Heart right ventricle (tissue), 16 donors: ENCODE results near the gene RASA1. TPM values are rescaled to one million over a fixed set of nuclear protein-coding genes. Genes with fewer than 3 reads are reported as not detected.
"Not testable (repeated sequence)": the region's sequence is repeated elsewhere in the genome, so short reads cannot be mapped to it uniquely, and the experiment has no call there.

ENCODE experiments used
- ATAC-seq, 8 donors: fragments of 200-7000 bp; cut with Tn5 transposase; one replicate each; pipeline ENCODE4 v1.9.1; 2020; ENCODE audit warnings: mild to moderate bottlenecking in 8 of 8, moderate library complexity in 8 of 8, moderate number of reproducible peaks in 1 of 8
- DNase-seq, 2 donors: peaks; one replicate each; pipeline ENCODE4 v3.0.0-alpha.2; 2020
- H3K27ac ChIP-seq, 10 donors: fragments of 200-600 bp; sonication (generic) in 2 of 10; one replicate each; pipeline versions ENCODE4 v1.5.0 to v1.8.0; 2020 to 2022; ENCODE audit warnings: mild to moderate bottlenecking in 3 of 10
- H3K27me3 ChIP-seq, 7 donors: fragments of 200-600 bp; one replicate each; pipeline ENCODE4 v1.8.0; 2021 to 2022; ENCODE audit warnings: mild to moderate bottlenecking in 2 of 7
- H3K36me3 ChIP-seq, 9 donors: fragments of 200-600 bp; sonication (generic) in 1 of 9; one replicate each; pipeline versions ENCODE4 v1.5.0 to v1.8.0; 2020 to 2022; ENCODE audit warnings: mild to moderate bottlenecking in 2 of 9
- H3K4me1 ChIP-seq, 9 donors: fragments of 200-600 bp; sonication (generic) in 1 of 9; one replicate each; pipeline versions ENCODE4 v1.5.0 to v1.8.0; 2020 to 2022; ENCODE audit warnings: mild to moderate bottlenecking in 4 of 9
- H3K4me3 ChIP-seq, 10 donors: fragments of 200-600 bp; sonication (generic) in 2 of 10; one replicate each; pipeline versions ENCODE4 v1.5.0 to v1.8.0; 2020 to 2022; ENCODE audit warnings: mild to moderate bottlenecking in 7 of 10, moderate library complexity in 2 of 10
- H3K9me3 ChIP-seq, 11 donors: fragments of 200-600 bp in 10 of 11; sonication (generic) in 2 of 11; one replicate each; pipeline versions ENCODE4 v1.5.0 to v1.8.0; 2013 to 2022; ENCODE audit warnings: mild to moderate bottlenecking in 2 of 11, control low read depth in 1 of 11, moderate library complexity in 1 of 11
- WGBS, 2 donors: extraction: QIAGEN DNeasy Blood & Tissue Kit; methylation state at CpG; one replicate each; pipeline ENCODE4 v1.1.7; 2013; ENCODE audit warnings: inconsistent platforms in 1 of 2; 5-methylcytosine and 5-hydroxymethylcytosine counted together
- intact Hi-C, 10 donors: fragments of 100-400 bp; cut with DNase I; formaldehyde crosslinking; loops; one replicate each; pipeline versions ENCODE4 v1.11.1 to v1.14.2; 2022
- polyA plus RNA-seq, 2 donors: library from polyadenylated mRNA; stranded (reverse); fragments of 200-250 nt; gene quantifications; one replicate each; pipeline ENCODE4 v1.2.3, GENCODE V29; 2013
- total RNA-seq, 10 donors: library from RNA; stranded (reverse); fragmentation: NEBNext Ultra II Directional in 3 of 10; extraction: Animal tissue kit (Norgen Biotek cat#: 25700) in 3 of 10; gene quantifications; one replicate each; pipeline versions ENCODE4 v1.2.1 to v1.2.4, GENCODE V29; 2021 to 2023
- TF ChIP-seq, protein P1 (sequence below), 9 donors: fragments of 200-600 bp; sonication (generic) in 2 of 9; IDR thresholded peaks; one replicate each; pipeline versions ENCODE4 v1.5.0 to v1.8.0; 2021 to 2022; ENCODE audit warnings: antibody characterized with exemption in 9 of 9, mild to moderate bottlenecking in 5 of 9, moderate library complexity in 1 of 9
- donor health status: Arrhythmogenic right ventricular cardiomyopathy.
- donor health status: ischemic (EF 13 %, LVEDD 7.1; RV severe dilation, severe dysfunction).
- donor health status: healthy with polysubstance abuse.
- donor health status: DM: no; HTN: yes; CAD: no.
- donor health status: DM: no; HTN: no; CAD: no.
- donor health status: ischemic (EF 25% LVEDD 6.9; RV normal size, moderate dysfunction).
- donor health status: ischemic (EF 25% LVEDD 5.7; RV mildly dilated, moderate dysfunction).
- donor health status: healthy.
- donor health status: DM: yes; HTN: yes; CAD: no.
- donor health status: Ischemic cardiomyopathy.
- donor health status: ischemic (EF 35%, LVEDD 5.7; RV mildly dilated, moderate dysfunction).
- donor health status: nonischemic (EF 11% LVEDD 7.7; RV severe dilation, severe dysfunction).
- donor health status: DM: yes; HTN: yes; CAD: no.
- donor health status: PGD.
- donor health status: ischemic (EF 29% LVEDD 5.4; RV normal size, mild dysfunction).
- donor health status: nonischemic (EF 23%, LVEDD 6.1; RV moderate dilation, normal function).

Gene RASA1
- total and polyA plus RNA-seq, 12 donors: 6.5 to 21.0 (median 17.7) TPM

DNA sequence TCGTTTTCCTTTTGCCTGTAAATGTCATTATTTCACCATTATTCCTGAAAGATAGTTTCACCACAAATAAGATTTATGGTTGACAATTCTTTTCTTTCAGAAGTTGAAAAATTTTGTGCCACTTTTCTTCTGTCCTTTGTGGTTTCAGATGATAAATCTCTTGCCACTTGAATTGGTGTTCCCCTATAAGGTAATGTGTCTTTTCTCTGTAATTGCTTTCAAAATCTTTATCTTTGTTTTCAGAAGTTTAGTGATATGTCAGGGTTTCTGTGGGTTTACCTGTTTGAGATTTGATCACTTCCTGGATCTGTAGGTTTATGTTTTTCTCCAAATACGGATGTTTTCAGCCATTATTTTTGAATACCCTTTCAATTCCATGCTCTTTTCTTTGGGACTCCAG lies 14.6 kb downstream of the RASA1 start:
- Histone ChIP-seq H3K4me1 (peaks cover 0 to 22% (median 6%) of the 10 kb centered on the region in 9 donors), H3K27ac (no peak overlapping the region), H3K4me3 (no peak overlapping the region), H3K27me3 (no peaks in the 10 kb centered on the region), H3K9me3 (peaks cover 0 to 4% (median 0%) of the 10 kb centered on the region in 11 donors), H3K36me3 (peaks cover 0 to 18% (median 0%) of the 10 kb centered on the region in 9 donors)
- ATAC-seq (no peak), DNase-seq (no peak)
- TF ChIP-seq, protein P1, sequence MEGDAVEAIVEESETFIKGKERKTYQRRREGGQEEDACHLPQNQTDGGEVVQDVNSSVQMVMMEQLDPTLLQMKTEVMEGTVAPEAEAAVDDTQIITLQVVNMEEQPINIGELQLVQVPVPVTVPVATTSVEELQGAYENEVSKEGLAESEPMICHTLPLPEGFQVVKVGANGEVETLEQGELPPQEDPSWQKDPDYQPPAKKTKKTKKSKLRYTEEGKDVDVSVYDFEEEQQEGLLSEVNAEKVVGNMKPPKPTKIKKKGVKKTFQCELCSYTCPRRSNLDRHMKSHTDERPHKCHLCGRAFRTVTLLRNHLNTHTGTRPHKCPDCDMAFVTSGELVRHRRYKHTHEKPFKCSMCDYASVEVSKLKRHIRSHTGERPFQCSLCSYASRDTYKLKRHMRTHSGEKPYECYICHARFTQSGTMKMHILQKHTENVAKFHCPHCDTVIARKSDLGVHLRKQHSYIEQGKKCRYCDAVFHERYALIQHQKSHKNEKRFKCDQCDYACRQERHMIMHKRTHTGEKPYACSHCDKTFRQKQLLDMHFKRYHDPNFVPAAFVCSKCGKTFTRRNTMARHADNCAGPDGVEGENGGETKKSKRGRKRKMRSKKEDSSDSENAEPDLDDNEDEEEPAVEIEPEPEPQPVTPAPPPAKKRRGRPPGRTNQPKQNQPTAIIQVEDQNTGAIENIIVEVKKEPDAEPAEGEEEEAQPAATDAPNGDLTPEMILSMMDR (IDR thresholded peaks at IDR 0.05): no peak
- intact Hi-C loops: loop anchor here in 1 of 10 donors (2.0 kb wide), 1 partner anchor 73 kb away; no protein-coding TSS in a partner anchor
- 88 to 89% methylated on average over 2 of the region's 2 CpGs for WGBS, 2 donors

DNA sequence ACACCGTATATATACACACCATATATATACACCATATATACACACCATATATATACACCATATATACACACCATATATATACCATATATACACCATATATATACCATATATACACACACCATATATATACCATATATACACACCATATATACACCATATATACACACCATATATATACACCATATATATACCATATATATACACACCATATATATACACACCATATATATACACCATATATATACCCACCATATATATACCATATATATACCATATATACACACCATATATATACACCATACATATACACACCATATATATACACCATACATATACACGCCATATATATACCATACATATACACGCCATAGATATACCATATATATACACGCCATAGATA lies 19.6 kb downstream of the RASA1 start:
- Histone ChIP-seq H3K36me3 (peaks cover 0 to 33% (median 0%) of the 10 kb centered on the region in 9 donors), H3K4me1 (peaks cover 0 to 13% (median 5%) of the 10 kb centered on the region in 9 donors), H3K9me3 (peaks cover 0 to 15% (median 6%) of the 10 kb centered on the region in 11 donors)
- H3K4me3 ChIP-seq, DNase-seq, intact Hi-C loops, H3K27ac ChIP-seq, H3K27me3 ChIP-seq, ATAC-seq: not testable (repeated sequence)
- WGBS, 2 donors: 97 to 100% methylated on average over 4 of the region's 4 CpGs

DNA sequence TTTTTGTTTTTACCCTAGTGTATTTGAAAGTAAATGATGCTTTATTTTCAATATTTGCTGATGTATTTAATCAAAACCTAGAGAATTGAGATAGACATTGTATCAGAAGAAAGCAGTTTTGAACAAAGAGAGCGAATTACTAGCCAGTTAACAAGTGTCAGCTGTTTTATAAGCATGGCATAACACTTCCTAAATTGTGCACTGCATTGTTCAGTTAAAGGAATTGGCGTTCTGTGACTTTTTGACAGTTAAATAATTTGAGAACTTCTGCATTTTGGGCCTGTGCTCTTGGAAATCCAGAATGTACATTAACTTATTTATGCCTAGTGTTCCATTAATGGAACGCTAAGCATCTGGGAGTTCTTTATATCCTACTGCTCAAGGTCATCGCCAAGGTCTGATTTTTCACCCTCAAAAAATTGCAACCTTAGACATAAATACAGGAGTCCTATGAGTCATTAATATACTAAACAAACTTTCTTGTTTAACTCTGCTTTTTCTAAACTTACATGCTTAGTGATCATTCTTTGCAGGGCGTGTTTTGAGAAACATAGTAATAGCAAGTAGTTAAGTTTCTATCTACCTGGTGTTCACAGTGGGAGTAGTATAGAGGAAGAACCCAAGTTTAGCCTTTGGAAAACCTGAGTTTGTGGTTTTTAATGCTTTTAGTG lies 31.1 kb downstream of the RASA1 start:
- Histone ChIP-seq H3K4me1 (peaks cover 0 to 59% (median 14%) of the 10 kb centered on the region in 9 donors), H3K9me3 (no peaks in the 10 kb centered on the region), H3K27ac (peak overlapping the region in 1 of 10 donors; percentile 69), H3K36me3 (peaks cover 0 to 11% (median 0%) of the 10 kb centered on the region in 9 donors), H3K27me3 (no peaks in the 10 kb centered on the region), H3K4me3 (no peak overlapping the region)
- ATAC-seq (no peak), DNase-seq (no peak)
- intact Hi-C loops: no loop called here
- TF ChIP-seq, protein P1 (IDR thresholded peaks at IDR 0.05): no peak
- WGBS, 2 donors: 90 to 96% methylated on average over 5 of the region's 5 CpGs

DNA sequence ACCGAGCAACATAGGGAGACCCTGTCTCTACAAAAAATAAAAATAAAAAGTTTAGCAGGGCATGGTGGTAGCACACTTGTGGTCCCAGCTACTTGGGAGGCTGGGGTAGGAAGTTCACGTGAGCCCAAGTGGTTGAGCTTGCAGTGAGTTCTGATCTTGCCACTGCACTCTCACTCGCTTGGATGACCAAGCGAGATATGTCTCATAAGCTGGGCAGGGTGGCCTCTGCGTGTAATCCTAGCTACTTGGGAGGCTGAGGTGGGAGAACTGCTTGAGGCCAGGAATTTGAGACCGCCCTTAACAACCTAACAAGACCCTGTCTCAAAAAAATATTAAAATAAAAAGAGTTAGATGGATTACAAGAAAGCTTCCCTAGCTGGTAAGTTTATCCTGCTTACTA lies 32.5 kb downstream of the RASA1 start:
- Histone ChIP-seq H3K27me3 (no peaks in the 10 kb centered on the region), H3K27ac (peak overlapping the region in 1 of 10 donors; percentile 6), H3K4me1 (peaks cover 0 to 59% (median 14%) of the 10 kb centered on the region in 9 donors), H3K9me3 (no peaks in the 10 kb centered on the region), H3K4me3 (no peak overlapping the region), H3K36me3 (peaks cover 0 to 24% (median 2%) of the 10 kb centered on the region in 9 donors)
- 94 to 98% methylated on average over 6 of the region's 6 CpGs for WGBS, 2 donors
- no peak for ATAC-seq
- intact Hi-C loops: no loop called here
- TF ChIP-seq, protein P1 (IDR thresholded peaks at IDR 0.05): no peak
- DNase-seq: no peak

DNA sequence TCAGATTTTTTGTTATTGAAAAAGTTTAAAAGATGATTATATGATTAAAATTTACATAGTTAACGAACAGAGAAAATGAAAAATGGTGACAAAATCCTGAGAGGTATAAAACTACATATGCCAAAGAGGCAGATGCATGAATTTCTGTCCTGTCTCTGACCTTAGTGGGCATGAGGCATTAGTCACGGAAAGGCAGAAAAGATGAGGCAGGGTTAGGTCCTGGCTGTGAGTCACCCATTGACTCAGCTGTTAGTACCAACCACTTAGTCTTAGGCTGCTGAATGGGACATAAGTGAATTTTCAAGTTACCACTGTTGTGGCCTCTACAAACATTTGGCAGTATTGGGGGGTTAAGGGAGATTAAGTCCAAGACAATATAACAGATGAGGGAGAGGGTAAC lies 33.1 kb downstream of the RASA1 start:
- Histone ChIP-seq H3K4me1 (peaks cover 0 to 58% (median 14%) of the 10 kb centered on the region in 9 donors), H3K27ac (no peak overlapping the region), H3K36me3 (peaks cover 0 to 30% (median 5%) of the 10 kb centered on the region in 9 donors), H3K27me3 (no peaks in the 10 kb centered on the region), H3K9me3 (no peaks in the 10 kb centered on the region), H3K4me3 (no peak overlapping the region)
- peak in 1 of 8 donors; percentile 94 for ATAC-seq
- DNase-seq: no peak
- TF ChIP-seq, protein P1 (IDR thresholded peaks at IDR 0.05): no peak
- intact Hi-C loops: no loop called here
- WGBS, 2 donors: 85 to 89% methylated on average over 2 of the region's 2 CpGs
